Uterus (tissue), 4 donors: ENCODE measurements around the gene ZNF438. TPM values are rescaled to one million over a fixed set of nuclear protein-coding genes. Genes with fewer than 3 reads are reported as not detected.
"Not testable (repeated sequence)": the region's sequence is repeated elsewhere in the genome, so short reads cannot be mapped to it uniquely, and the experiment has no call there.

Experiments
- DNase-seq, 2 donors: peaks; one replicate each; pipeline ENCODE4 v3.0.0-alpha.2; 2019 to 2020
- H3K27ac ChIP-seq, 2 donors: fragments of 200-600 bp; sonication (generic); 1 replicate in 1 of 2; 2 replicates in 1 of 2; pipeline ENCODE4 v1.5.1; 2016 to 2018
- H3K27me3 ChIP-seq, 2 donors: fragments of 200-600 bp; sonication (generic); one replicate each; pipeline ENCODE4 v1.5.1; 2018 to 2019; ENCODE audit warnings: control low read depth in 1 of 2
- H3K36me3 ChIP-seq, 2 donors: fragments of 200-600 bp; sonication (generic); one replicate each; pipeline ENCODE4 v1.5.1; 2019; ENCODE audit warnings: control low read depth in 1 of 2
- H3K4me1 ChIP-seq, 2 donors: fragments of 200-600 bp; sonication (generic); one replicate each; pipeline ENCODE4 v1.5.1; 2018 to 2019; ENCODE audit warnings: control low read depth in 1 of 2
- H3K4me3 ChIP-seq, 2 donors: fragments of 200-600 bp; sonication (generic); 1 replicate in 1 of 2; 2 replicates in 1 of 2; pipeline ENCODE4 v1.5.1; 2018 to 2019; ENCODE audit warnings: mild to moderate bottlenecking in 1 of 2
- H3K9me3 ChIP-seq, 2 donors: fragments of 200-600 bp; sonication (generic); one replicate each; pipeline ENCODE4 v1.5.1; 2019; ENCODE audit warnings: control low read depth in 1 of 2
- CTCF ChIP-seq, 4 experiments: fragments of 200-600 bp in 2 of 4; fragments of 450-650 bp in 2 of 4; sonication (generic) in 2 of 4; IDR thresholded peaks; one replicate each; pipeline ENCODE4 v1.5.1; 2016 to 2019; ENCODE audit warnings: antibody characterized with exemption in 4 of 4, mild to moderate bottlenecking in 2 of 4, moderate library complexity in 1 of 4
- POLR2A ChIP-seq, 2 donors: fragments of 450-650 bp; IDR thresholded peaks; one replicate each; pipeline ENCODE4 v1.6.1; 2016; ENCODE audit warnings: antibody characterized with exemption in 2 of 2, mild to moderate bottlenecking in 1 of 2, moderate library complexity in 1 of 2
- intact Hi-C: fragments of 100-400 bp; cut with DNase I; formaldehyde crosslinking; loops from one replicate; pipeline ENCODE4 v1.15.1; 2023; ENCODE audit warnings: low total_unique reads
- total RNA-seq, 4 donors: library from RNA; depleted of rRNA in 3 of 4; stranded (reverse); fragments of >200 nt in 3 of 4; gene quantifications; one replicate each; pipeline versions ENCODE4 v1.1.0 to v1.2.4, GENCODE V29; 2014 to 2023
- donor health status: DM: yes; HTN: yes; CAD: no.

Gene ZNF438
- total RNA-seq, 4 donors from 2014 or later: 5.8 to 24.6 (median 18.4) TPM

DNA sequence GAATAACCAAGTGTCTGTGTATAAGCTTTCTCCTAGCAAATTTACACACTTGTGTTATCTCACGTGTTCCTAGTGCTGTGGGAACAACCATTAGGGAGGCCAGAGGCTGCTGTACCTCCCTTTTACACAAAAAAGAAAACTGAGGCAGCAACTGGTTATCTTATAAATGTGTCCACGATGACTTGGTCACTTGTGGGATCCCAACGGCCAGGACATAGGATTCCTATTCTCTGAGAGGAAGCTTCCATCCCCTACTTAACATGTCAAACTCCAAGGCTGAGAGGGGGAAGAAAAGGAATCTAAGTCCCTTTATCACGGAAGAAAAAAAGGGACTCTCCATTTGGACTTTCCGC, 484 bp downstream of the ZNF438 start:
- intact Hi-C loops: loop anchor here (10.0 kb wide), 1 partner anchor 246 kb away; no protein-coding TSS in a partner anchor
- Histone ChIP-seq H3K4me1 (peaks cover 6 to 7% of the 10 kb centered on the region in 2 donors), H3K9me3 (no peaks in the 10 kb centered on the region), H3K27me3 (no peaks in the 10 kb centered on the region), H3K36me3 (no peaks in the 10 kb centered on the region), H3K4me3 (peak overlapping the region; percentile 64 to 71), H3K27ac (peak overlapping the region; percentile 100)
- TF ChIP-seq POLR2A (IDR thresholded peaks at IDR 0.05) (no peak), CTCF (IDR thresholded peaks at IDR 0.05) (no peak)
- DNase-seq: no peak

DNA sequence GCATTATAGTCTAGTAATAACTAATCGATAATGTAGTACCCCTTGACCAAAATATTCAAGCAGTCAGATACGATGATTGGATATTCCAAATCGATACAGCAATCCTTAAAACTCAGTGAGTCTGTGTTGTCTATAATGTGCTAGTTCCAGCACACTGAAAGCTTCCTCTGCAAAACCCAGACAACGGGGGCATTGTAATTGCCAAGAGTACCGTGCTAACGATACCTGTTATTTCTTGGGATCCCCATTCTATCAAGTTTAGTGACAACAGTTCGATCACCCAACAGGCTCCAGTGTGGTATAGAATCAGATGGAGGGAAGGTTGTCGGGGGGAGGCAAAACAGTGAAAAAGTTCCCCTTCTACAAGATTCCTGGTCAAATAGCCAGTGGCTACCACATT, 865 bp downstream of the ZNF438 start:
- no peaks in the 10 kb centered on the region for H3K9me3 ChIP-seq
- no peak for TF ChIP-seq CTCF (IDR thresholded peaks at IDR 0.05)
- no peak for TF ChIP-seq POLR2A (IDR thresholded peaks at IDR 0.05)
- H3K27me3 ChIP-seq: no peaks in the 10 kb centered on the region
- intact Hi-C loops: loop anchor here (10.0 kb wide), 1 partner anchor 246 kb away; no protein-coding TSS in a partner anchor
- no peak for DNase-seq
- H3K27ac ChIP-seq: peak overlapping the region; percentile 100
- H3K4me1 ChIP-seq: peaks cover 6 to 7% of the 10 kb centered on the region in 2 donors
- H3K4me3 ChIP-seq: peak overlapping the region; percentile 64 to 71
- H3K36me3 ChIP-seq: no peaks in the 10 kb centered on the region

- no peaks in the 10 kb centered on the region for H3K27me3 ChIP-seq
- no peaks in the 10 kb centered on the region for H3K36me3 ChIP-seq
- peak overlapping the region; percentile 100 for H3K27ac ChIP-seq
- no peak for DNase-seq
- H3K9me3 ChIP-seq: no peaks in the 10 kb centered on the region
- peaks cover 6 to 7% of the 10 kb centered on the region in 2 donors for H3K4me1 ChIP-seq
- TF ChIP-seq CTCF (IDR thresholded peaks at IDR 0.05): no peak
- TF ChIP-seq POLR2A (IDR thresholded peaks at IDR 0.05): no peak
- no peak overlapping the region for H3K4me3 ChIP-seq
- intact Hi-C loops: loop anchor here (10.0 kb wide), 1 partner anchor 245 kb away; no protein-coding TSS in a partner anchor
Observed at GRCh38 chr10:31030260-31030659, 1.4 kb downstream of the ZNF438 start.

GRCh38 chr10:31028081-31028480, 3.6 kb downstream of the ZNF438 start:
- TF ChIP-seq POLR2A (IDR thresholded peaks at IDR 0.05) (no peak), CTCF (IDR thresholded peaks at IDR 0.05) (no peak)
- H3K36me3 ChIP-seq: no peaks in the 10 kb centered on the region
- H3K4me1 ChIP-seq: peaks cover 2 to 6% of the 10 kb centered on the region in 2 donors
- peak overlapping the region in 1 of 2 donors; percentile 61 for H3K27ac ChIP-seq
- intact Hi-C loops: no loop called here
- no peaks in the 10 kb centered on the region for H3K27me3 ChIP-seq
- H3K4me3 ChIP-seq: no peak overlapping the region
- DNase-seq: no peak
- no peaks in the 10 kb centered on the region for H3K9me3 ChIP-seq

- H3K27me3 ChIP-seq, H3K36me3 ChIP-seq, H3K27ac ChIP-seq, H3K4me3 ChIP-seq, H3K4me1 ChIP-seq, intact Hi-C loops, DNase-seq, H3K9me3 ChIP-seq: not testable (repeated sequence)
Observed at GRCh38 chr10:31026279-31026678, 5.4 kb downstream of the ZNF438 start.

GRCh38 chr10:31025142-31025541, 6.5 kb downstream of the ZNF438 start:
- DNase-seq: no peak
- Histone ChIP-seq H3K27ac (peak overlapping the region in 1 of 2 donors; percentile 6), H3K4me3 (no peak overlapping the region)

More at GRCh38 chr10:31025142-31025541, 6.5 kb downstream of the ZNF438 start:
- intact Hi-C loops: no loop called here
- H3K9me3 ChIP-seq: no peaks in the 10 kb centered on the region
- no peaks in the 10 kb centered on the region for H3K27me3 ChIP-seq
- no peaks in the 10 kb centered on the region for H3K36me3 ChIP-seq
- H3K4me1 ChIP-seq: peaks cover 3 to 6% of the 10 kb centered on the region in 2 donors
- no peak for TF ChIP-seq CTCF (IDR thresholded peaks at IDR 0.05)
- TF ChIP-seq POLR2A (IDR thresholded peaks at IDR 0.05): no peak
